BJ (cell line): ENCODE measurements around the gene C19orf25. TPM values are rescaled to one million over a fixed set of nuclear protein-coding genes. Genes with fewer than 3 reads are reported as not detected.

Source experiments
- CTCF ChIA-PET: fragments of 350-600 bp; formaldehyde crosslinking; extraction: SDS; loops from one replicate; lab custom pipeline; 2021; ENCODE audit warnings: antibody characterized with exemption, inconsistent platforms; lab: Yijun Ruan, JAX
- POLR2A ChIA-PET: fragments of 300-600 bp; sonication (Branson Sonifier 250); formaldehyde crosslinking; extraction: SDS; loops from one replicate; lab custom pipeline; 2021; ENCODE audit warnings: antibody characterized with exemption; lab: Charles Lee
- DNase-seq: peaks from one replicate; pipeline ENCODE4 v3.0.0-alpha.2; 2011; ENCODE audit warnings: low read depth
- H3K27me3 ChIP-seq: 2 replicates; pipeline ENCODE4 v1.6.0; 2011; ENCODE audit warnings: low read length; ENCODE audit not compliant: control insufficient read depth, insufficient read depth
- H3K36me3 ChIP-seq: 2 replicates; pipeline ENCODE4 v1.5.1; 2011; ENCODE audit warnings: low read length; ENCODE audit not compliant: control insufficient read depth, insufficient read depth
- H3K4me3 ChIP-seq: 2 replicates; pipeline ENCODE4 v1.5.1; 2011; ENCODE audit warnings: low read depth, mild to moderate bottlenecking, control low read depth, low read length
- polyA plus RNA-seq: library from polyadenylated mRNA; depleted of rRNA; stranded (reverse); fragments of >200 nt; gene quantifications from 2 replicates; pipeline ENCODE4 v1.2.3, GENCODE V29; 2011
- TF ChIP-seq, protein P1 (sequence below): IDR thresholded peaks from 2 replicates; pipeline ENCODE4 v1.5.1; 2011; ENCODE audit warnings: low read depth, mild to moderate bottlenecking, control low read depth, inconsistent platforms, low read length, moderate library complexity; ENCODE audit not compliant: insufficient read depth

C19orf25 gene
- polyA plus RNA-seq, 1 experiment, result 32.6 TPM

DNA sequence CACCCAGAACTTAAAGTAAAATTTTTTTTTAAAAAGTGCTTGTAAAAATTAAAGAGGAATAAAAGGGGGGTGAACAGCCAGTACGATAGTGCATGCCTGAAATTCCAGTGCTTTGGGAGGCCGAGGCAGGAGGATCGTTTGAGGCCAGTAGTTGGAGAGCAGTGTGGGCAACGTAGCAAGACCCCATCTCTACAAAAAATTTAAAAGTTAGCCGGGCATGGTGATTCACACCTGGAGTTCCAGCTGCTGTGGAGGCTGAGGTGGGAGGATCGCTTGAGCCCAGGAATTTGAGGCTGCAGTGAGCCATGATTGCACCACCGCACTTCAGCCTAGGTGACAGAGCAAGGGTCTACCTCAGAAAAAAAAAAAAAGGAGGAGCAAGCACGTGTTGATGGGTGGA is 26.0 kb upstream of the C19orf25 start:
- CTCF ChIA-PET, result interaction anchor here (1.6 kb wide), 1 partner anchor 9 kb away, joined by 4 read pairs; no protein-coding TSS in a partner anchor
- no peak overlapping the region for H3K4me3 ChIP-seq
- no peak for DNase-seq
- 0 out of 2 replicates have a peak, but pooled peaks cover 8% of the 10 kb centered on the region for H3K27me3 ChIP-seq
- TF ChIP-seq, protein P1, sequence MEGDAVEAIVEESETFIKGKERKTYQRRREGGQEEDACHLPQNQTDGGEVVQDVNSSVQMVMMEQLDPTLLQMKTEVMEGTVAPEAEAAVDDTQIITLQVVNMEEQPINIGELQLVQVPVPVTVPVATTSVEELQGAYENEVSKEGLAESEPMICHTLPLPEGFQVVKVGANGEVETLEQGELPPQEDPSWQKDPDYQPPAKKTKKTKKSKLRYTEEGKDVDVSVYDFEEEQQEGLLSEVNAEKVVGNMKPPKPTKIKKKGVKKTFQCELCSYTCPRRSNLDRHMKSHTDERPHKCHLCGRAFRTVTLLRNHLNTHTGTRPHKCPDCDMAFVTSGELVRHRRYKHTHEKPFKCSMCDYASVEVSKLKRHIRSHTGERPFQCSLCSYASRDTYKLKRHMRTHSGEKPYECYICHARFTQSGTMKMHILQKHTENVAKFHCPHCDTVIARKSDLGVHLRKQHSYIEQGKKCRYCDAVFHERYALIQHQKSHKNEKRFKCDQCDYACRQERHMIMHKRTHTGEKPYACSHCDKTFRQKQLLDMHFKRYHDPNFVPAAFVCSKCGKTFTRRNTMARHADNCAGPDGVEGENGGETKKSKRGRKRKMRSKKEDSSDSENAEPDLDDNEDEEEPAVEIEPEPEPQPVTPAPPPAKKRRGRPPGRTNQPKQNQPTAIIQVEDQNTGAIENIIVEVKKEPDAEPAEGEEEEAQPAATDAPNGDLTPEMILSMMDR, result no peak
- POLR2A ChIA-PET, result no interaction called here
- peaks cover 1% of the 10 kb centered on the region; the same call in 1 of the 2 replicates for H3K36me3 ChIP-seq

DNA sequence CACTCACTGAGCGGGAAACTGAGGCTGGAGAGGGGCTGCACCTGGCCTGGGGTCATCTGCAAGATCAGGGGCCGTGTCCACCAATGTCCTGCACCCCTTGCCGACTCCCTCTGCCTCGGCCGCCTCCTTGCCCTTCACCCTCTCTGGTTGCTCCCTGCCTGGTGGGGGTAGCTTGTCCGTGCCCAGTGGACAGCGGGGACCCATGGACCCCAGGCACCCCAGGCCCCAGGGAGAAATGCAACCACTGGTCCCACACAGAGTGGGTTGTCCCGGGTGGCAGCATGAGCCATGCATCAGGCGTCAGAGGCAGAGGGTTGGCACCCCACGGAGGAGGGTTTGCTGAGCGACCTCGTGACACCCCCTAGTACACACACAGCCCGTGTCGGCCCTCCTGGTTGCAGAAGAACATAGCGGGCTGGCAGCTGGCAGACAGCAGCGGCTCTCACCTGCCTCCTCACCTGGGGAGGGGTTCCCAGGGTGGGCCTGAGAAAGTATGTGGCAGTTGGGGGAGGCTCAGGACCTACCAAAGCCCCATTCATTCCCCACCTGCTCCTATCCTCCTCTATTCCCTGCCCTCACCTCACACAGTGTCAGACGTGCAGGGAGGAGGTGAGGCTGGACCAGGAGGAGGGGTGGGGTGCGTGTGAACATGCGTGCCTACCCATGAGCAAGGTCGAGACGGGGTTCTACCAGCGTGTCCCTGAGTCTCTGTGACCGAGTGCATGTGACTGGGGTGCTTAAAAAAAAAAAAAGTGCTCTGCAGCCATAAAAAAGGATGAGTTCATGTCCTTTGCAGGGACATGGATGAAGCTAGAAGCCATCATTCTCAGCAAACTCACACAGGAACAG is 25.1 kb upstream of the C19orf25 start:
- H3K4me3 ChIP-seq, result no peak overlapping the region
- no peak for DNase-seq
- TF ChIP-seq, protein P1, result no peak
- 0 out of 2 replicates have a peak, but pooled peaks cover 8% of the 10 kb centered on the region for H3K27me3 ChIP-seq
- POLR2A ChIA-PET, result no interaction called here
- H3K36me3 ChIP-seq, result no peaks in the 10 kb centered on the region; the same call in 1 of the 2 replicates
- CTCF ChIA-PET, result interaction anchor here (1.2 to 1.6 kb wide), 2 partner anchors 9 to 10 kb away, joined by 3 to 4 read pairs; no protein-coding TSS in a partner anchor

DNA sequence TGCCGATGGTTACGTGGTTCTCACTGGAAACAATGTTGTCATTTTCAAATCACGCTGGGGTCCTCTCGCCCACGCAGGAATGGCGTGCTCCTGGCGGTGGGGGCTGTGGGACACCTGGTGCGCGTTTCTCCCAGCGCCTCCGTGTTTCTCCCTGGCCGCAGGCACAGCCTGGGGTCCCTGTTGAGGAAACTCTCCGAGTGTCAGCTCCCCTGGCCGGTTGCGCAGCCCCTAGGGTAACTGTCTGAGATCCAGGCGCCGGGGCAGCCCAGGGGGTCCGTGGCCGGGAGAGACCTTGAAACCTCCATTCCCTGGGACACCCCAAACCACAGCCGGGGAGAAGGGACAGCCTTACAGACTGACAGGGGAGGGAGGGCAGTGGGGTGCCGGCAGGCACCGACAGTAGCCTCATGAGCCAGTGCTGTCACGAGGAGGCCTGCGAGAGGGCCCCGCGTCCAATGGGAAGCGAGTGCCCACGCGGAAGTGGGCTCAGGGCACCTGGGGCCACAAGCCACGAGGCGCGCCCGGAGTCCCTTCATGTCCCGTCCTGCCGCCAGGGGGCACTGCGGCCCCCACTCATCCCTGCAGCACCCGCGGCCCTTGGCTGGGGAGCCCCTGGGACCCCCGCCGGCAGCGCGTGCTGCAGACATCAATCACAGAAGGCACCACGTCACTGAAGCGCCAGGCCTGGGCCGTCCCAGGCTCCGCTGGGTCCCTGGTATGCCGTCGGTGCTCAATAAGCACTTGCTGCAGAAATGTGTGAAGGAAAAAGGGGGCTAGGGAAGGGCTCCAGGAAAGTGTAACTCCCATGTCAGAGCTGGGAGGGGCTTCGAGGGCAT is 24.3 kb upstream of the C19orf25 start:
- CTCF ChIA-PET, result interaction anchor here (0.7 to 1.6 kb wide), 8 partner anchors 10 to 100 kb away, joined by 3 to 4 read pairs (median 4); no protein-coding TSS in a partner anchor
- Histone ChIP-seq H3K36me3 (no peaks in the 10 kb centered on the region; the same call in 1 of the 2 replicates), H3K27me3 (0 out of 2 replicates have a peak, but pooled peaks cover 8% of the 10 kb centered on the region), H3K4me3 (peak overlapping the region; percentile 23)
- no peak for DNase-seq
- TF ChIP-seq, protein P1, result peak; percentile 84
- POLR2A ChIA-PET, result no interaction called here

DNA sequence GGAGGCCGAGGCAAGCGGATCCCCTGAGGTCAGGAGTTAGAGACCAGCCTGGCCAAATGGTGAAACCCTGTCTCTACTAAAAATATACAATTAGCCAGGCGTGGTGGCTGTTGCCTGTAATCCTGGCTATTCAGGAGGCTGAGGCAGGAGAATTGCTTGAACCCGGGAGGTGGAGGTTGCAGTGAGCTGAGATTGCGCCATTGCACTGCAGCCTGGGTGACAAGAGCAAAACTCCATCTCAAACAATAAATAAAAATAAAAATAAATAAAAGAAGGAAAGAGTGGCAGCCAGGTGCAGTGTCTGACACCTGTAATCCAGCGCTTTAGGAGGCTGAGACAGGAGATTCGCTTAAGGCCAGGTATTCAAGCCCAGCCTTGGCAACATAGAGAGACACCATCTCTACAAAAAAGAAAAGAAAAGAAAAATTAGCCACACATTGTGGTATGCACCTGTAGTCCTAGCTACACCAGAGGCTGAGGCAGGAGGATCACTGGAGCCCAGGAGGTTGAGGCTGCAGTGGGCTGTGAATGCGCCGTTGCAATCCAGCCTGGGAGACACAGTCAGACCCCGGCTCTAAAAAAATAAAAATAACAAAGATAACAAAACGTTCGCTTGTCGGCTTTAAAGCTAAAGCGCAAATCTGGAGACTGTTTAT is 23.5 kb upstream of the C19orf25 start:
- POLR2A ChIA-PET, result no interaction called here
- Histone ChIP-seq H3K4me3 (no peak overlapping the region; the same call in 1 of the 2 replicates), H3K27me3 (0 out of 2 replicates have a peak, but pooled peaks cover 8% of the 10 kb centered on the region), H3K36me3 (no peaks in the 10 kb centered on the region; the same call in 1 of the 2 replicates)
- TF ChIP-seq, protein P1, result no peak
- DNase-seq, result no peak
- CTCF ChIA-PET, result interaction anchor here (0.7 to 1.3 kb wide), 8 partner anchors 11 to 100 kb away, joined by 3 to 4 read pairs (median 4); no protein-coding TSS in a partner anchor
